ENCODE data around the gene COX6B1.
A peak's percentile ranks its signal among the peaks of the same experiment; 100 is the strongest.

Gene COX6B1

GRCh38 chr19:35607661-35608060 is 40.5 kb upstream of the COX6B1 start (continued):
- TF ChIP-seq PRDM1 (tag by site-specific recombination; IDR thresholded peaks at IDR 0.05) (no peak), ZBTB8A (tag by site-specific recombination; IDR thresholded peaks at IDR 0.05) (no peak)

- TF ChIP-seq ZNF623 (tag by site-specific recombination; IDR thresholded peaks at IDR 0.05) (no peak), ZNF121 (tag by site-specific recombination; IDR thresholded peaks at IDR 0.05) (no peak), ZBTB17 (tag by site-specific recombination; IDR thresholded peaks at IDR 0.05) (0 out of 2 replicates have a peak, but pooled peaks have one; percentile 12), ZBTB8A (tag by site-specific recombination; IDR thresholded peaks at IDR 0.05) (no peak), GLI4 (tag by site-specific recombination; IDR thresholded peaks at IDR 0.05) (no peak), YY1 (tag by site-specific recombination; IDR thresholded peaks at IDR 0.05) (peak; percentile 29; the same call in 1 of the 2 replicates), ZNF248 (tag by site-specific recombination; IDR thresholded peaks at IDR 0.05) (no peak), ZNF792 (tag by site-specific recombination; IDR thresholded peaks at IDR 0.05) (no peak)
- POLR2A ChIA-PET = interaction anchor here (0.8 to 1.4 kb wide), 3 partner anchors 9 to 52 kb away, joined by 3 to 5 read pairs (median 3); no protein-coding TSS in a partner anchor
Observed at GRCh38 chr19:35608251-35608650, 39.9 kb upstream of the COX6B1 start.

GRCh38 chr19:35609851-35610353 is 38.2 kb upstream of the COX6B1 start:
- H3K4me1 ChIP-seq (ENCODE audit: control insufficient read depth, insufficient read depth, low read length) = peaks cover 13% of the 10 kb centered on the region
- peaks cover 11 to 14% of the 10 kb centered on the region in 2 experiments for H3K36me3 ChIP-seq (ENCODE audit: control insufficient read depth in 2 of 2, insufficient read depth in 1 of 2, low read length in 2 of 2)
- ChIA-PET CTCF (interaction anchor here (0.5 to 2.1 kb wide), 6 partner anchors 18 to 242 kb away, joined by 3 to 8 read pairs (median 5); no protein-coding TSS in a partner anchor), POLR2A (interaction anchor here (1.1 to 1.9 kb wide), 4 partner anchors 12 to 138 kb away, joined by 3 to 5 read pairs (median 4); partner anchors contain the start of genes COX6B1 and LIN37)
- H3K4me3 ChIP-seq (ENCODE audit: low read depth, low read length) = no peak overlapping the region
- peaks cover 2% of the 10 kb centered on the region for H3K9me3 ChIP-seq (ENCODE audit: control insufficient read depth, insufficient read depth, low read depth, low read length)
- no peak overlapping the region for H3K27ac ChIP-seq (ENCODE audit: extremely low read depth, low read depth, low read length)
- no peak for TF ChIP-seq ZNF777 (tag by site-specific recombination; IDR thresholded peaks at IDR 0.05; ENCODE audit: borderline replicate concordance)
- TF ChIP-seq ZBTB8A (tag by site-specific recombination; IDR thresholded peaks at IDR 0.05) = no peak
- TF ChIP-seq ZNF114 (tag by site-specific recombination; IDR thresholded peaks at IDR 0.05) = no peak
- TF ChIP-seq ZBTB49 (tag by site-specific recombination; IDR thresholded peaks at IDR 0.05; ENCODE audit: low read depth) = no peak
- TF ChIP-seq ZNF629 (tag by site-specific recombination; IDR thresholded peaks at IDR 0.05) = no peak
- TF ChIP-seq ZNF513 (tag by site-specific recombination; IDR thresholded peaks at IDR 0.05) = no peak
- no peak for TF ChIP-seq ZEB2 (tag by site-specific recombination; IDR thresholded peaks at IDR 0.05)
- no peak for TF ChIP-seq KLF9 (tag by site-specific recombination; IDR thresholded peaks at IDR 0.05; ENCODE audit: low read depth)
- no peak for TF ChIP-seq ZNF248 (tag by site-specific recombination; IDR thresholded peaks at IDR 0.05)
- no peak for TF ChIP-seq ZNF23 (tag by site-specific recombination; IDR thresholded peaks at IDR 0.05; ENCODE audit: borderline replicate concordance)
- TF ChIP-seq PRDM2 (tag by site-specific recombination; IDR thresholded peaks at IDR 0.05; ENCODE audit: borderline replicate concordance) = no peak
- no peak for TF ChIP-seq PRDM4 (tag by site-specific recombination; IDR thresholded peaks at IDR 0.05)
- TF ChIP-seq ZNF558 (tag by site-specific recombination; IDR thresholded peaks at IDR 0.05) = no peak
- no peak for TF ChIP-seq ZSCAN16 (tag by site-specific recombination; IDR thresholded peaks at IDR 0.05)

More at GRCh38 chr19:35608251-35608650, 39.9 kb upstream of the COX6B1 start:
- no peak overlapping the region for H3K4me3 ChIP-seq (ENCODE audit: low read depth, low read length)
- peaks cover 2% of the 10 kb centered on the region for H3K9me3 ChIP-seq (ENCODE audit: control insufficient read depth, insufficient read depth, low read depth, low read length)
- H3K4me1 ChIP-seq (ENCODE audit: control insufficient read depth, insufficient read depth, low read length) = peaks cover 7% of the 10 kb centered on the region
- CTCF ChIA-PET = interaction anchor here (0.6 to 2.1 kb wide), 9 partner anchors 10 to 255 kb away, joined by 3 to 7 read pairs (median 4); no protein-coding TSS in a partner anchor
- no peak overlapping the region for H3K27ac ChIP-seq (ENCODE audit: extremely low read depth, low read depth, low read length)
- H3K36me3 ChIP-seq (ENCODE audit: control insufficient read depth in 2 of 2, insufficient read depth in 1 of 2, low read length in 2 of 2) = no peaks in the 10 kb centered on the region; a peak in 1 of 3 replicates

Measured in HEK293 (cell line).